Kidney epithelial cell (primary cell): Measurements from ENCODE around the gene MXD1. TPM values are rescaled to one million over a fixed set of nuclear protein-coding genes. Genes with fewer than 3 reads are reported as not detected.

Source experiments
- total RNA-seq: library from RNA; depleted of rRNA; stranded (reverse); fragments of >200 nt; gene quantifications from 2 replicates; pipeline ENCODE4 v1.2.3, GENCODE V29; 2015

The MXD1 gene
- total RNA-seq, 1 donor from 2014 or later = 14.4 TPM

Other genes starting within 250 kb of the MXD1 start
- 73.6 and 93.5 TPM in 2 replicates for gene ANXA4, start 173.0 kb upstream of the MXD1 start, total RNA-seq
- 10.7 and 12.2 TPM in 2 replicates for gene GMCL1, start 85.4 kb upstream of the MXD1 start, total RNA-seq
- 69.4 and 84.1 TPM in 2 replicates for gene SNRNP27, start 21.2 kb upstream of the MXD1 start, total RNA-seq
- 0.07 and 0.08 TPM in 2 replicates for gene ASPRV1, start 46.5 kb downstream of the MXD1 start, total RNA-seq
- gene PCBP1, start 172.4 kb downstream of the MXD1 start, total RNA-seq = 144 and 150 TPM in 2 replicates